SK-N-SH treated with all-trans-retinoic acid at 6 μM for 48 hours (cell line): Measurements from ENCODE around the gene AKAP6.
A peak's percentile ranks its signal among the peaks of the same experiment; 100 is the strongest.

ENCODE experiments used
- ARNTL ChIP-seq: fragments of 450-650 bp; formaldehyde crosslinking; IDR thresholded peaks from 2 replicates; pipeline ENCODE4 v1.5.0; 2020; ENCODE audit warnings: low read depth, mild to moderate bottlenecking, moderate library complexity, borderline replicate concordance
- CSDC2 ChIP-seq: fragments of 250-450 bp; sonication (Bioruptor Pico); IDR thresholded peaks from 2 replicates; pipeline ENCODE4 v1.5.0; 2020; ENCODE audit warnings: mild to moderate bottlenecking, moderate library complexity
- CSRNP3 ChIP-seq: fragments of 250-450 bp; sonication (Bioruptor Pico); IDR thresholded peaks from 2 replicates; pipeline ENCODE4 v1.5.1; 2021; ENCODE audit warnings: mild to moderate bottlenecking, moderate library complexity
- ESRRG ChIP-seq: fragments of 250-450 bp; sonication (Bioruptor Pico); IDR thresholded peaks from 2 replicates; pipeline ENCODE4 v1.6.1; 2021; ENCODE audit warnings: mild to moderate bottlenecking
- GLIS3 ChIP-seq: fragments of 250-450 bp; sonication (Bioruptor Pico); IDR thresholded peaks from 2 replicates; pipeline ENCODE4 v1.5.0; 2020; ENCODE audit warnings: mild to moderate bottlenecking, moderate library complexity
- ISL1 ChIP-seq: fragments of 250-450 bp; sonication (Bioruptor Pico); IDR thresholded peaks from 2 replicates; pipeline ENCODE4 v2.1.2; 2022; ENCODE audit warnings: mild to moderate bottlenecking, moderate library complexity
- PATZ1 ChIP-seq: fragments of 250-450 bp; sonication (Bioruptor Pico); IDR thresholded peaks from 2 replicates; pipeline ENCODE4 v1.8.0; 2020; ENCODE audit warnings: mild to moderate bottlenecking, moderate library complexity, borderline replicate concordance
- PPARA ChIP-seq: fragments of 250-450 bp; sonication (Bioruptor Pico); IDR thresholded peaks from 2 replicates; pipeline ENCODE4 v1.5.0; 2020; ENCODE audit warnings: mild to moderate bottlenecking, borderline replicate concordance
- TOX ChIP-seq: fragments of 250-450 bp; sonication (Bioruptor Pico); IDR thresholded peaks from 2 replicates; pipeline ENCODE4 v1.8.0; 2021; ENCODE audit warnings: mild to moderate bottlenecking, moderate library complexity, borderline replicate concordance
- TSHZ2 ChIP-seq: fragments of 250-450 bp; sonication (Bioruptor Pico); IDR thresholded peaks from 2 replicates; pipeline ENCODE4 v1.5.0; 2020; ENCODE audit warnings: mild to moderate bottlenecking, moderate library complexity
- ZFP3 ChIP-seq: fragments of 250-450 bp; sonication (Bioruptor Pico); IDR thresholded peaks from 2 replicates; pipeline ENCODE4 v1.5.0; 2020; ENCODE audit warnings: mild to moderate bottlenecking, moderate library complexity
- ZFP30 ChIP-seq: fragments of 450-650 bp; formaldehyde crosslinking; IDR thresholded peaks from 2 replicates; pipeline ENCODE4 v1.5.0; 2022; ENCODE audit warnings: mild to moderate bottlenecking, moderate library complexity

- TF ChIP-seq ISL1, result peak; percentile 81
- TF ChIP-seq TSHZ2, result no peak
- TF ChIP-seq GLIS3 (CRISPR knock-in tag), result 0 out of 2 replicates have a peak, but pooled peaks have one; percentile 3
- TF ChIP-seq ARNTL (CRISPR knock-in tag), result no peak
- TF ChIP-seq TOX (CRISPR knock-in tag), result no peak
- TF ChIP-seq CSRNP3 (CRISPR knock-in tag), result no peak
- TF ChIP-seq PATZ1 (CRISPR knock-in tag), result no peak
- no peak for TF ChIP-seq ESRRG (CRISPR knock-in tag)
- no peak for TF ChIP-seq ZFP30
- TF ChIP-seq ZFP3 (CRISPR knock-in tag), result peak; percentile 83; the same call in 1 of the 2 replicates
- TF ChIP-seq CSDC2 (CRISPR knock-in tag), result peak; percentile 70
- no peak for TF ChIP-seq PPARA (CRISPR knock-in tag)
Observed at GRCh38 chr14:32472512-32473463, 143.7 kb downstream of the AKAP6 start.
